GM18861 (cell line): ENCODE results near the gene SLC32A1.

Experiments used
- ATAC-seq: cut with Tn5 transposase; IDR thresholded peaks from one replicate; pipeline ENCODE4 v1.9.1; 2021; ENCODE audit not compliant: unreplicated experiment

Gene SLC32A1

DNA sequence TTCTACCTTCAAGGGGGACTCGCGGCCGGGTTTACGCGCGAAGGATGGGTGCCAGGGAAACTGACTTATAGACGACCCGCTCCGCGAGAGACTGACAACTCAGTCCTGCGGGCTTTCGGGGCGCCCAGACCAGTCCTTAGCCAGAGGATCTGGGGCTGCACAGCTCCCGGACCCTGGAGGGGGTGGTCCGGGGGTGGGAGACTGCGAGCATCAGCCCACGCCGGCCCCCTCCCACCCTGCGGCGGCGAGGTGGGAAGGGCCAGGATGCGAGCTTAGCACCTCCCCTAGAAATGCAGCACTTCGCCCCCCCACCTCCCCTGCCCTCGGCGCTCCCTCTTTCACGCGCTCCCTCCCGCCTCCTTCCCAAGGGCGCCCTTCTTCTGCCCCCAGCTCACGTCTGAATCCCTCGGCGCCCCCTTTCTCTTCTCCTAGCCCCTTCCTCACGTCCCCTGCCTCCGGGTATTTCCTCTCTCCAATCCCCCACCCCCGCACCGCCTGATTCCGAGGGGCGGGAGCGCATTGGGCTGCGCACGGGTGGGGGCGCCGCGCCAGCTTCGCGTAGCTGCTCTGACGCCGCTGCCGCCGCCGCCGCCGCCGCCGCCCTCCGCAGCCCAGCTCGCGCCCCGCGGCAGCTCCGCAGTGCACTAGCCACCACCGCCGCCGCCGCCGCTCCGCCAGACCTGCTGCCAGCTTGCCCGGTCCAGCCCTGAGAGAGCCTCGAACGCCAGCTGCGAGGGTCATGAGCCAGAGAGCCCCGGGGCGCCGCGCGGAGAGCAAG lies at the start of gene SLC32A1:
Gene SLC32A1 (plus strand): TSS at position 639 of the 778 bp plus-strand sequence. CDS start 239 bp downstream, outside the sequence.
- ATAC-seq, result no peak

GRCh38 chr20:38674765-38675133 lies 49.5 kb upstream of the SLC32A1 start:
- ATAC-seq, result no peak

DNA sequence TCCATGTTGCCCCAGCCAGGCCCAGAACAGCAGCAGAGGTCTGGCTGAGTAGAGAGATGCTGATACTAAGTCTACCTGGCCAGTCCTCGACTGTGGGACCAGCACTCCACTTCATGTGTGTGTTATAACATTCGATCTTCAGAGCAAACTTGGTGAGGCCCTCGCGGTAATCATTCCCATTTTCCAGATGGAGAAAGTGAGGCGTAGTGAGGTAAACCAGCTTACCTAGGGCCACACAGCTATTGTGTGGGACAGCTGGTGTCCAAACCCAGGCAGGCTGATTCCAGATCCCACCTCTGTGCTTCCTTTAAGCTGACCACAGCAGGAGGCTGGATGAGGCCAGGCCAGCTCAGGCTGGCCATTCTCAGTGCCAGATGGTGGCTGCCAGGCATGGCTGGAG lies 47.7 kb upstream of the SLC32A1 start:
- no peak for ATAC-seq

- no peak for ATAC-seq
Observed at GRCh38 chr20:38680500-38681306, 43.6 kb upstream of the SLC32A1 start.

- no peak for ATAC-seq
Observed at GRCh38 chr20:38685271-38685670, 39.0 kb upstream of the SLC32A1 start.

DNA sequence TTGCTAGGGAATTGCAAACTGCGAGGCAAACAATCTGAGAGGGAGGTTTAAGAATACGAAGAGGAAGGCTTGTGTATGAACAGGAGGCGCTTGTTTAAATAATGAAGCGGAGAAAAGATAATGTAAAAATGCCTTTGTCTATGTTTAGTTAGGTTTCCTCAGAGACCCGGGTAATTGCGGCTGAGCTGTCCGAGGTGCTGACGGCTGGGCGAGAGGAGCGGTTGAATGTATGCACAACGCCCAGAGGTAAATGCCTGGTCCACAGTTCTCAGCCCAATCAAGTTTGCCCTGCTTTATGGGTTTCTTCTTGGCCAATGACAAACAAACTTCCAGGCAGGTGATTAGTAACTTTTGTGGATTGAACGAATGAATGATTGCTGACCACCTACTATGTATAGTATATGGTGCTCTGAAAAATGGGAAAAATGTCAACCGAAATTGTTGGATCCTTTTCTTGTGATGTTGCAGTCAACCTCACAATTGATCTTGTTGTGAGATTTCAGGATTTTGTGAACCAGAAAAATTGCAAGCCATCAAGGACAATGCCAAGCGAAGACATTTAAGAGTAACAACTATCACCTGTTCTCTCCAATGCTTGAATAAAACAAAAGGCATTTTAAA lies 38.3 kb upstream of the SLC32A1 start:
- ATAC-seq, result no peak

GRCh38 chr20:38692436-38693411 lies 31.6 kb upstream of the SLC32A1 start:
- ATAC-seq, result no peak

GRCh38 chr20:38697306-38697705 lies 27.0 kb upstream of the SLC32A1 start:
- no peak for ATAC-seq

GRCh38 chr20:38698541-38698940 lies 25.7 kb upstream of the SLC32A1 start:
- no peak for ATAC-seq

DNA sequence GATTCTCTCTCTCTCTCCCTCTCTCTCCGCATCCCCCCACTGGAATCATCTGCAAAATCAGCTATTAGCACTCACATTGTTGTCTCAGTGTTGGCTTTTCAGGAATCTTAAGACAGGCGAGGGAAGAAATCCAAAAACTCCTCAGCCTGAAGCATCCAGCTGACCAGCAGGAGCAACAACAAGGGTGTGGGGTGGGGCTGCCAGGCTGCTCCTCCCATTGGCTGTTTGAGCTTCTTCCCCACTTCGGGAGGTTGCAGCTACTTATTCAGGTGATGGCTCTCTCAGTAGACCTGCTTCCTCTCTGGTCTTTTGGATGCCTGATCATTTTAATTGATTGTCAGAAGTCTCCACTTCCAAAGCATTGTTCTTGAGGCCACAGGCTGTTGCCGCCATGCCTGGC lies 24.1 kb upstream of the SLC32A1 start:
- no peak for ATAC-seq

DNA sequence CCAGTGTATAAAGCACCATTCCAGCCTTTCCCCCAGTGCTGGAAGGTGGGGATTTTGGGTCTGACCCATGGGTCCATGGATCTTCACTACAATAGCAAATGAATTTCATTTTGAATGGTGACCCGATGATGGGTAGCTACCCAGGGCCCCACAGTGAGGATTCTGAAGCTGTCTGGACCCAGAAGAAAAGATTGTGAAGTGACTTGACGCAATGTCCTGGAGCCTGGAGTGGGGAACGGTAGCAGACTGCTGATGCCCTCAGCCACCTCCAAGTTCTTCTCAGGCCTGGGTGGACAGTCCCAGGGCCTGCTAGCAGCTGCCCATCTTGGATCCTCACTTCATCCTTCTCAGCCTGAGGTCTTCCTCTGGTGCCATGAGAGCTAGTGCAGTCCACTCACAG lies 23.4 kb upstream of the SLC32A1 start:
- ATAC-seq, result no peak

DNA sequence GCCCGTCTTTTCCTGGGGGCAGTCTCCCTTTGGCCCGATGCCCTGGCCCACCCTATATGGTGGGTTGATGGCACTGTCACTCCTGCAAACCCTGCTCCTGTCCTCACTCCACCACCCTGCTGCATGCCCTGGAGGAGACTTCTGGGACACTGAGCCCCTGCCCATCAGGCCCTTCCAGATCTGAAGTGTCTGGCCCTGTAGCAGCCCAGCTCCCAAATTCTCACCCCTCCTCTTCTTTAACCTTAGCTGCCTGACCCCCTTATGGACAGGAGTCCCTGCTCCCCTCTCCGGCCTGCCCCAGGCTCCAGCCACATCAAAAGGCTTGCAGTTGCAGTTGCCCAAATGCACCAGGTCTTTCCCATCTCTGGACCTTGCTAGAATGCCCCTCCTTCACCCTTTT lies 20.8 kb upstream of the SLC32A1 start:
- ATAC-seq, result no peak

GRCh38 chr20:38704136-38704535 lies 20.1 kb upstream of the SLC32A1 start:
- ATAC-seq, result no peak

GRCh38 chr20:38706509-38706908 lies 17.8 kb upstream of the SLC32A1 start:
- no peak for ATAC-seq

GRCh38 chr20:38714308-38714707 lies 10.0 kb upstream of the SLC32A1 start:
- no peak for ATAC-seq

DNA sequence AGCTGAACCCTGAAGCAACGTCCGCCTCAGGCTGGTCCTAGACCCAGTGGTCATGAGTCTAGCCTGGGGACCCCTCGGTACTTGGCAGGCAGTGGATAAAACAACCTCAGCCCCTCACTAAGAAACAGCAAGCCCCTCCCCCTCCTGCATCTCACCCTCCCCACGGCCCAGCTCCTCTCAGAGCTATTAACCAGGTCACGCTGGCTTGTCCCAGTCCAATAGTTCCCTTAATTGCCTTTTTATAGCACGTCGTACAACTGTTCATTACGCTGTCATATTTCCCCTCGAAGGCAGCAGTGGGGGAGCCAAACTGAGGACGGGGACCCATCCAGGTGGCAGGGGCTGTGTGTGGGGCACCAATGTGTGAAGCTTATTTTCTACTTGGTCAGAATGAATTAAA lies 8.6 kb upstream of the SLC32A1 start:
- no peak for ATAC-seq

GRCh38 chr20:38722683-38723016 lies 1.6 kb upstream of the SLC32A1 start:
- ATAC-seq, result no peak

DNA sequence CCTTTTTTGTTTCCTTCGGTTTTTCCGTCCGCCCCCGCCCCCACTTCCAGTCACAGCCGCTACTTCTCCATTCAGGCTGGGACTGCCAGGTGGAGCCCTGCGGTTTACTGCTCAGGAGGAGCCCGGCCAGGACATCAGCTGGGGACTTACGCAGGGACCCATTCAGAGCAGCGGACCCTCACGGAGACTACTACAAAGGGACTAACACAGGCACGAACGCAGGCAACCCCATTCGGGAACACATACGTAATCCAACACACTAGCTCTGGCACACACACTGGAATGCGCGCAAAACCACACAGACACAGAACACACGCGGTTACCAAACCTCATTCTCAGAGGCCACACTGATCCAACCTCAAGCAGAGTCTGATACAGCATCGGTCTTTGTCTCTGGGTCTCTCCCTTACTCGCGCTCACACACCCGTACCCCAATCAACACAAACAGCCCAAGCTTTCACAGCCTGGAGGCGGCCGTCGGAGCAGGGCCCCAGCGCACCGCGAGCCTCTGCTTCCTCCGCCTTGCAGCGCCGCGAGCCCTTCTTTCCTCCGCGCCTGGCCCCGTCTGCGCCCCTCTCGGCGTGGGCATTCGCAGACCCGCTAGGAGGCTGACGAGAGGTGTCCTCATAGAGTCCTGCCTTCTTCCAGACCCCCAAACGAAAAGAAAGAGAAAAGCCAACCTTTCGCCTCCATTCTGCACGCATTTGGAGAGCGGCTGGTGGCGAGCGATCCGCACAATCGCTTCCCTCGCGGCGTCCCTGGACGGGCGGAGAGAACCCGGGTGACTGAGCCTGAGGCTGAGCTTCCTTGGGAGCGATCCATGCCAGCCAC lies 1.1 kb upstream of the SLC32A1 start:
- no peak for ATAC-seq

DNA sequence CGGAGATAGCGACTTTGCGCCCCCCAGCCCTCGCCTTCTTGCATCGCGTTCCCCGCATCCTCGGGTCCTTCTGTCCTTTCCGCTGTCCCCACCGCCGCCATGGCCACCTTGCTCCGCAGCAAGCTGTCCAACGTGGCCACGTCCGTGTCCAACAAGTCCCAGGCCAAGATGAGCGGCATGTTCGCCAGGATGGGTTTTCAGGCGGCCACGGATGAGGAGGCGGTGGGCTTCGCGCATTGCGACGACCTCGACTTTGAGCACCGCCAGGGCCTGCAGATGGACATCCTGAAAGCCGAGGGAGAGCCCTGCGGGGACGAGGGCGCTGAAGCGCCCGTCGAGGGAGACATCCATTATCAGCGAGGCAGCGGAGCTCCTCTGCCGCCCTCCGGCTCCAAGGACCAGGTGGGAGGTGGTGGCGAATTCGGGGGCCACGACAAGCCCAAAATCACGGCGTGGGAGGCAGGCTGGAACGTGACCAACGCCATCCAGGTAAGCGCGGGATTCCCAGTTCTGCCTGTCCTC lies 401 bp downstream of the SLC32A1 start:
- no peak for ATAC-seq
